ENCODE data around the gene CUZD1. TPM values are rescaled to one million over a fixed set of nuclear protein-coding genes. Genes with fewer than 3 reads are reported as not detected.
"Not testable (repeated sequence)": the region's sequence is repeated elsewhere in the genome, so short reads cannot be mapped to it uniquely, and the experiment has no call there.

The CUZD1 gene
- total RNA-seq, 2 donors from 2014 or later: 0.73 to 2.1 TPM

DNA sequence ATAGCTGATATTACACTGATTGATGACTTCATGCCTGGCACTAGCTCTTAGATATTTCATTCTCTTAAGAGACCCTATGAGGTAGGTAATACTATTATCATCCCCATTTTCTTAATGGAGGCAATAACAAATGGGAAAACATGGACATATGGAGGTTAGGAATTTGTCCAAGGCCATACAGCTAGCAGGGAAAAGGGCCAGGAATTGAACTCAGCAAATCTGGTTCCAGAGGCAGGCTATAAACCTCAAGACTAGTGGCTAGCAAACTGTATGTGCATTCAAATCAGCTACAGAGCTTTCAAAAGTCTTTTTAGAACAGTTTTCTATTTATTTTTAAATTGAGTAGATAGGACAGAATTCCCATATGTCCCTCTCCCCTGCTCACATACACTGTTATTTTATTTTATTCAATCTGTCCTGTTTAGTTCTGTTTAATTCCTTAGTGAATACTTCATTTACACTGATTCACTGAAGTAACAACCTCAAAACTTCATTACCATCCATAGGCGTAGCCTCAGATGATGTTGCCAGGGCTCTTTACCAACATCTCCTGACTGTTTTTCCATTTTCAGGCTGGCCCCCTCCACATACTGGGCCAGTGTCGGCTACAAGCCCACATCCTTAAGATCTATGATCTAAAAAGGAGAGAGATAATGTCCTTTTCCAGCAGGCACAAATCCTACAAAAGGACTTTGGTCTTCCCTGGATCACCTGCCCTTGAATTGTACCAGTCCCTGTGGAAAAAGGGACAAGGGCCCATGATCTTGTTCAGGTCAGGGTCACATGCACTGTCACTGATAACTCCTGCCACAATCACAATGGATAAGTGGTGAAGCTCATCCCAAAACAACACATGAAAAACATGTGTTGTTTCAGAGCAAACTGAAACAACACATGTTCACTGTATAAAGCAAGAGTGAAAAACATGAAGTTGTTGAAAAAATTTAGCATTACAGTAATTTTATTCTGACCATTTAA, 17.8 kb upstream of the CUZD1 start:
- DNase-seq (ENCODE audit: low spot score in 2 of 2) (no peak), ATAC-seq (no peak)
- Mint-ChIP-seq H3K36me3 (peaks cover 7 to 26% of the 10 kb centered on the region in 2 donors), H3K9me3 (peaks cover 0 to 10% of the 10 kb centered on the region in 2 donors), H3K27ac (no peak overlapping the region)

- no peak overlapping the region for H3K27ac Mint-ChIP-seq
- no peak for DNase-seq (ENCODE audit: low spot score in 2 of 2)
- ATAC-seq: no peak
- peaks cover 7 to 15% of the 10 kb centered on the region in 2 donors for H3K36me3 Mint-ChIP-seq
- H3K9me3 Mint-ChIP-seq: peaks cover 0 to 3% of the 10 kb centered on the region in 2 donors
Measured at GRCh38 chr10:122861711-122862161, 16.1 kb upstream of the CUZD1 start.

GRCh38 chr10:122859527-122859926, 13.9 kb upstream of the CUZD1 start:
- Mint-ChIP-seq H3K9me3 (no peaks in the 10 kb centered on the region), H3K36me3 (peaks cover 24 to 27% of the 10 kb centered on the region in 2 donors), H3K27ac (no peak overlapping the region)
- no peak for ATAC-seq
- DNase-seq (ENCODE audit: low spot score in 2 of 2): no peak

- DNase-seq (ENCODE audit: low spot score in 2 of 2); ATAC-seq; H3K27ac Mint-ChIP-seq; H3K9me3 Mint-ChIP-seq: not testable (repeated sequence)
- H3K36me3 Mint-ChIP-seq: peaks cover 36 to 39% of the 10 kb centered on the region in 2 donors
Measured at GRCh38 chr10:122858042-122858441, 12.4 kb upstream of the CUZD1 start.

DNA sequence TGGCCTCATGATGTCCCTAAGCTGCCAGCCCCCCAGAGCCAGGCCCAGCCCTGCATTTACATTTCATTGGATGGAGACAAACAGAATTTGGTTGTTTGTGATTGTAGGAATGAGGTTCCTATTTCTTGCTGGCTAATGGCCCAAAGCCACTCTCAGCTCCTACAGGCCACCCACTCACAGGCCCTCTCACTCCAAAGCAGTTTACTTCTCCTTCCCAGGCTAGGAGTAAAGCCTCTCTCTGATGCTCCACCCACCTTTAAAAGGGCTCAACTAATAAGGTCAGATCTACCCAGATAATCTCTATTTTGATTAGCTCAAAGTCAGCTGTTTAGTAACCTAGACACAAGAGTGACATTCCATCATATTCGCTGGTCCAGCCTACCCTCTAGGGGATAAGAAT, 11.2 kb upstream of the CUZD1 start:
- Mint-ChIP-seq H3K9me3 (no peaks in the 10 kb centered on the region), H3K36me3 (peaks cover 38 to 43% of the 10 kb centered on the region in 2 donors), H3K27ac (no peak overlapping the region)
- no peak for ATAC-seq
- no peak for DNase-seq (ENCODE audit: low spot score in 2 of 2)

DNA sequence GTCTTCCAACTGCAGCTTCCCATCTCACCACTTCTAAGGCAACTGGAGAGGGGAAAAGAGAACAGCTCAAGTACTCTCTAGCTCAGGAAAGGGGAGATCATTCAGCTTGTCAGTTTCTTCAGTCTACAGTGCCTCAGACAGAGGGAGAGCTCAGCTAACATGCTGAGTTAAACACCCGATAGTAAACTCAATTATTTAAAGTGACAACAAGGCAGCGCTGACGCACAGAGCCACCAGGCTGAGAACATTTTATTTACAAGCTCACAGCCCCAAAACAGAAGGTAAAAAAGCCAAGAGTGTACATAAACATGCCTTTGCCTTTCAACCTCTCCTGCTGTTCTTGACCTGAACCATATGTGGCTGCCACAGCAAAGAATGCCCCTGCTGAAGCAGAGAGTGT, 10.1 kb upstream of the CUZD1 start:
- Mint-ChIP-seq H3K27ac (peak overlapping the region in 1 of 2 donors; percentile 61), H3K36me3 (peaks cover 38 to 43% of the 10 kb centered on the region in 2 donors), H3K9me3 (no peaks in the 10 kb centered on the region)
- DNase-seq (ENCODE audit: low spot score in 2 of 2) (no peak), ATAC-seq (no peak)

DNA sequence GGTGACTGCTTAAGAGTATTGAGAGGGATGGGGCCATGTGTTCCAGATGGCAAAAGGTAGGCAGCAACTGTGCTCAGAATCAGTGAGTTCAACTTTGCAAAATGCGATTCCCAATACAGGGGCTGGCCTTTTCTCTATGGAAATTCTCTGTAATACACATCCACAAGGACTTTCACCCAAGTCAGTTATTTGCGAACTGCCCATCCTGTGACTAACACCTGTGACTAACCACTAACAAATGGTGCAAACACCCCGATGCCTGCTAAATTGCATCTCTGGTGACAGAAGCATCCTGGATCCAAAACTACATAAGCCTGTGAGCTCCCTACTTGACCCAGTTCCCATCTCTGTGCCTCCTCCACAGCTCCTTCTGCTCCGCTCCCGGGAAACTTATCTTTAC, 9.0 kb upstream of the CUZD1 start:
- peak overlapping the region in 1 of 2 donors; percentile 52 for H3K27ac Mint-ChIP-seq
- no peak for DNase-seq (ENCODE audit: low spot score in 2 of 2)
- H3K9me3 Mint-ChIP-seq: no peaks in the 10 kb centered on the region
- ATAC-seq: no peak
- H3K36me3 Mint-ChIP-seq: peaks cover 47 to 52% of the 10 kb centered on the region in 2 donors

GRCh38 chr10:122853665-122854313, 8.1 kb upstream of the CUZD1 start:
- DNase-seq (ENCODE audit: low spot score in 2 of 2) (no peak), ATAC-seq (peak; percentile 26 to 41)
- Mint-ChIP-seq H3K9me3 (no peaks in the 10 kb centered on the region), H3K36me3 (peaks cover 42 to 50% of the 10 kb centered on the region in 2 donors), H3K27ac (peak overlapping the region in 1 of 2 donors; percentile 32)

DNA sequence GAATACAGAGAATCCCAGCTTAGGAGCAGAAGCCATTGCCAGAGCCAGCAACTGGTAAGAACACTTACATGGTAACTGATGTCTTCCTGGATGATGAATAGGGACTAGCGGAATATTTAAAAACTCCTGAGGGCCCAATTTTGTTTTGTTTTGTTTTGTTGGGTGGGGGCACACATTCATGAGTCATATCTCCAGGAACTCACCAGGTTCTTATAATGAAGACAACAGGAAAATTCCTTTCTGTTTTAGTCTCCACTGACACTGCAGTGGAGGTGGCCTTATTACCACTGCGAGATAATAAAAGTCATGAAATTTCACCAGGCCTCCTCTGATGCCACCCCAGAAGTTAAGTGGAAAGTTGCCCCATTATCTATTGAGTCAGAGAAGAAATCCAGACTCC, 6.6 kb upstream of the CUZD1 start:
- Mint-ChIP-seq H3K9me3 (no peaks in the 10 kb centered on the region), H3K36me3 (peaks cover 42 to 57% of the 10 kb centered on the region in 2 donors)
- no peak for DNase-seq (ENCODE audit: low spot score in 2 of 2)

GRCh38 chr10:122850705-122851640, 5.3 kb upstream of the CUZD1 start:
- DNase-seq (ENCODE audit: low spot score in 2 of 2) (no peak), ATAC-seq (peak in 1 of 2 donors; percentile 49)
- H3K27ac Mint-ChIP-seq: no peak overlapping the region
- H3K36me3 Mint-ChIP-seq: peaks cover 48 to 59% of the 10 kb centered on the region in 2 donors
- H3K9me3 Mint-ChIP-seq: peaks cover 5% of the 10 kb centered on the region in 2 donors

More for the DNA sequence above, 6.6 kb upstream of the CUZD1 start:
- no peak overlapping the region for H3K27ac Mint-ChIP-seq
- ATAC-seq: no peak

GRCh38 chr10:122849900-122850605, 4.4 kb upstream of the CUZD1 start:
- DNase-seq (ENCODE audit: low spot score in 2 of 2): no peak
- Mint-ChIP-seq H3K36me3 (peaks cover 45 to 58% of the 10 kb centered on the region in 2 donors), H3K9me3 (peaks cover 5% of the 10 kb centered on the region in 2 donors), H3K27ac (peak overlapping the region; percentile 14 to 36)
- ATAC-seq: no peak

DNA sequence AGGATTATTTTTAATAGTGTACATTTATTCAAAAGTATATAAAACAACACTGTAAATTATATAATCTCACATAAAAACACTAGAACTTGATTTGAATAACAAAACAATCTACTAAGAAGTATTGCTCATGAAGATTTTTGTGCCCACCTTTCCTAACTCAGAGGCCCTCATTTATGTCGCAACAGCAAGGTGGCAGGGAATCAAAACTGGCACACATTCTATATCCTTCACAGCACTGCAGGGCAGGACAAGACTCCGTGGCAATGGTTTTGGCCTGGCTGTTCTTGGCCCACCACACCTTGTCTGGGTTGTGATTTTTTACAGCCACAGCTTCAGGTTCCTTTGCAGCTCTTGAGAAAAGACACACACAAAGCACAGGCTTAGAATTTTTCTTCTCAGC, 3.4 kb upstream of the CUZD1 start:
- H3K9me3 Mint-ChIP-seq: peaks cover 5 to 8% of the 10 kb centered on the region in 2 donors
- peaks cover 36 to 51% of the 10 kb centered on the region in 2 donors for H3K36me3 Mint-ChIP-seq
- no peak overlapping the region for H3K27ac Mint-ChIP-seq
- ATAC-seq (no peak), DNase-seq (ENCODE audit: low spot score in 2 of 2) (no peak)

DNA sequence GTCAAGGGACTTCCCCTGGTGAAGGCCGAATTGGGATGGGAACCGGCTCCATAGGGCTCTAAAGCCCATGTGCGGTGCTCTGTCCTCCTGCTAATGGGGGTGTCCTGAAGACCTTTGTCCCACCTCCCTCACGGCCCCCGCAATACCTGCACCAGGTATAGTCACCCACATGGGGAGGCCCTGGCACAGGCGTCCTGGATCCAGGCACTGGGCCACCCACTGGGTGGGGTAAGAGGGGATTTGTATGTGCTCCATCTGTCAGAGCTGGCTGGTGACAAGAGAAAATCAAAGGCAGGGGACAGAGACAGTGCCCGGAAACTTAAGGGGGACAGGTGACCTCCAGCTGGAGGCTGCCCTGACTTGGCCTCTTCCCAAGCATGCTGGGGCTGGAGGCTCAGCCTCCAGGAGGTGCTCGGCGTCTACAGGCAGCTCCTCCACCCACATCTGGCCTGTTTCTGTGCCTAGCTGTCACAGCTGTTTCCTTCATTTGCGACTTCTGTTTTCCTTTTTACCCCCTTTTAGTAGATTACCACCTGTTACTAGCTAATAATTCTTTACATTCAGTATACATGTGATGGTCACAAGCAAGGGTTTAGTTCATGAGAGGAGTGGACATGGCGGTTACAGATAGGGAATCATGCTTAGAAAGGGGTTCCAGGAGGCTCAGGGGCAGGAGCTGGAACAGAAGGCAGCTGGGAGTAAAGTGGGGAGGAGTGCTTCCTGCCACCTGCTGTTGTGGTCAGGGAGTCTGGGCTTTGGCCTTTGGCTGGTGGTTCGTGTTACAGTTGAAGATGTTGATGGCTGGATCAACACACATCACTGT, 2.3 kb upstream of the CUZD1 start:
- ATAC-seq (no peak), DNase-seq (ENCODE audit: low spot score in 2 of 2) (no peak)
- peaks cover 5 to 8% of the 10 kb centered on the region in 2 donors for H3K9me3 Mint-ChIP-seq
- peaks cover 30 to 40% of the 10 kb centered on the region in 2 donors for H3K36me3 Mint-ChIP-seq
- H3K27ac Mint-ChIP-seq: peak overlapping the region in 1 of 2 donors; percentile 77

- ATAC-seq (no peak), DNase-seq (ENCODE audit: low spot score in 2 of 2) (no peak)
- H3K36me3 Mint-ChIP-seq: peaks cover 21 to 24% of the 10 kb centered on the region in 2 donors
- peaks cover 5 to 8% of the 10 kb centered on the region in 2 donors for H3K9me3 Mint-ChIP-seq
- H3K27ac Mint-ChIP-seq: no peak overlapping the region
Measured at GRCh38 chr10:122844146-122844545, 1.5 kb downstream of the CUZD1 start.

DNA sequence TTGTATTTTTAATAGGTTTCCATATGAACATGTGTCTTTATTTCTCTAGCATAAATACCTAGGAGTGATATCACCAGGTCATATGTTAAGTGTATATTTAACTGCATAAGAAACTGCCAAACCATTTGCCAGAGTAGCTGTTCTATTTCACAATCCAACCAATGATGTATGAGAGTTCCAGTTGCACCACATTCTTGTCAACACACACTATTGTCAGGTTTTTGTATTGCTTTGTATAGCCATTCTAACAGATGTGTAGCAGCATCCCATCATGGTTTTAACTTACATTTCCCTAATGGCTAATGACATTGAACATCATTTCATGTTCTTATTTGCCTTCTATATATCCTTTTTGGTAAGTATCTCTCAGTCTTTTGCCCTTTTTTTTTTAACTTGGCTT, 4.1 kb downstream of the CUZD1 start:
- Mint-ChIP-seq H3K36me3 (peaks cover 36 to 40% of the 10 kb centered on the region in 2 donors), H3K9me3 (peaks cover 3 to 6% of the 10 kb centered on the region in 2 donors), H3K27ac (no peak overlapping the region)
- no peak for ATAC-seq
- DNase-seq (ENCODE audit: low spot score in 2 of 2): no peak

Measured in activated naive CD4-positive, alpha-beta T cell treated with anti-CD3 and anti-CD28 coated beads, Interleukin-2, amount 50 U/mL, for 72 hours (primary cell).